Panc1 (cell line): Measurements from ENCODE around the gene KCNMB3.

Experiments
- SIN3A ChIP-seq: IDR thresholded peaks from 2 replicates; pipeline ENCODE4 v1.6.1; 2012; ENCODE audit warnings: low read depth, mild to moderate bottlenecking, low read length, moderate library complexity, borderline replicate concordance; ENCODE audit not compliant: insufficient read depth
- TF ChIP-seq, protein P1 (sequence below): fragments of 450-650 bp; IDR thresholded peaks from 2 replicates; pipeline ENCODE4 v1.5.1; 2017; ENCODE audit warnings: mild to moderate bottlenecking

DNA sequence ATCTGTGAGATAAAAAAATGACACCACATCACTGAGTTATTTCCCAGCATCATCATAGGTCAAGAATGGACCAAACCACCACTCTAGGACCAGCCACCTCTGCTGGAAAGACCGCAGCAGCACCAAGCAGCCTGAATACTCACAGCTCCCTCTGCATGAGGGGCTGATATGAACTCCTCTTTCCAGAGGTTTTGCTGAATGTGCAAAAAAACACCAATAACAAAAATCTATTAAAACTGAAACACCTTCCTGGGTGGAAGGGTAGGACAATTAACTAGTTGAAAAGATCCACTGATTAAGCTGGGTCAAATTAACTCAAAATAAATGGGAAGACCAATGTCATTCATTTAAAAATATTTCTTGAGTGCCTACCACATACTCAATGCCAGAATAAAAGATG lies 28.9 kb upstream of the KCNMB3 start:
- TF ChIP-seq, protein P1, sequence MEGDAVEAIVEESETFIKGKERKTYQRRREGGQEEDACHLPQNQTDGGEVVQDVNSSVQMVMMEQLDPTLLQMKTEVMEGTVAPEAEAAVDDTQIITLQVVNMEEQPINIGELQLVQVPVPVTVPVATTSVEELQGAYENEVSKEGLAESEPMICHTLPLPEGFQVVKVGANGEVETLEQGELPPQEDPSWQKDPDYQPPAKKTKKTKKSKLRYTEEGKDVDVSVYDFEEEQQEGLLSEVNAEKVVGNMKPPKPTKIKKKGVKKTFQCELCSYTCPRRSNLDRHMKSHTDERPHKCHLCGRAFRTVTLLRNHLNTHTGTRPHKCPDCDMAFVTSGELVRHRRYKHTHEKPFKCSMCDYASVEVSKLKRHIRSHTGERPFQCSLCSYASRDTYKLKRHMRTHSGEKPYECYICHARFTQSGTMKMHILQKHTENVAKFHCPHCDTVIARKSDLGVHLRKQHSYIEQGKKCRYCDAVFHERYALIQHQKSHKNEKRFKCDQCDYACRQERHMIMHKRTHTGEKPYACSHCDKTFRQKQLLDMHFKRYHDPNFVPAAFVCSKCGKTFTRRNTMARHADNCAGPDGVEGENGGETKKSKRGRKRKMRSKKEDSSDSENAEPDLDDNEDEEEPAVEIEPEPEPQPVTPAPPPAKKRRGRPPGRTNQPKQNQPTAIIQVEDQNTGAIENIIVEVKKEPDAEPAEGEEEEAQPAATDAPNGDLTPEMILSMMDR: 0 out of 2 replicates have a peak, but pooled peaks have one; percentile 8
- TF ChIP-seq SIN3A: no peak
